ENCODE data around the gene FAM234B.
A peak's percentile ranks its signal among the peaks of the same experiment; 100 is the strongest.

DNA sequence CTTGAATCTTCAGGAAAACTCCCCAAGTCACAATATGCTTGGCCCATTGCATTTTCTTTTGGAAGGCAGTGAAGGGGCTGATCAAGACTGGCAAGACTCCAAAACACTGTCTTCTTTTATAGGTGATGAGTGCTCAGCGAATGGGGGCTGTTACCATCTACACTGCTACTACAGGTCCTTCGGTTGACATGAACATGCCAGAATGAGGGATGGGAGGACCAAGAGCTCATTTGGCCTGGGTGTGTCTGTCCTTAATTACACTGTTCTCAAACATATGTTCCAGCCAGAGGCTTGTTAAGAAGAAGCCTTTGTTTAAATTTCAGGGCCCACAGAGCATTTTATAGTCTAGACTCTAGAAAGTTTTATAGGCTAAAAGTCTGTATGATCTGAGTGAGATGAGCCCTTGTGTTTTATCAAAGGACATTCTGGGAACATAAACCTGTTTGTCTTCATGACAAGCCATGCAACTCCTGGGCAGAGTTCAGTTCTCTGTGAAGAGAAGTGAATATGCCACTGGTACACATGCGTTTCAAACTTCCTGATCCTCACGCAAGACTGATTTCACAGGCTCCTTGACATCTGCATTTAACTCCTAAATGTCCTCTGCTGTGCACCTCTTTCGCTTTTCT lies 4.7 kb upstream of the FAM234B start:
- TF ChIP-seq, protein P1, sequence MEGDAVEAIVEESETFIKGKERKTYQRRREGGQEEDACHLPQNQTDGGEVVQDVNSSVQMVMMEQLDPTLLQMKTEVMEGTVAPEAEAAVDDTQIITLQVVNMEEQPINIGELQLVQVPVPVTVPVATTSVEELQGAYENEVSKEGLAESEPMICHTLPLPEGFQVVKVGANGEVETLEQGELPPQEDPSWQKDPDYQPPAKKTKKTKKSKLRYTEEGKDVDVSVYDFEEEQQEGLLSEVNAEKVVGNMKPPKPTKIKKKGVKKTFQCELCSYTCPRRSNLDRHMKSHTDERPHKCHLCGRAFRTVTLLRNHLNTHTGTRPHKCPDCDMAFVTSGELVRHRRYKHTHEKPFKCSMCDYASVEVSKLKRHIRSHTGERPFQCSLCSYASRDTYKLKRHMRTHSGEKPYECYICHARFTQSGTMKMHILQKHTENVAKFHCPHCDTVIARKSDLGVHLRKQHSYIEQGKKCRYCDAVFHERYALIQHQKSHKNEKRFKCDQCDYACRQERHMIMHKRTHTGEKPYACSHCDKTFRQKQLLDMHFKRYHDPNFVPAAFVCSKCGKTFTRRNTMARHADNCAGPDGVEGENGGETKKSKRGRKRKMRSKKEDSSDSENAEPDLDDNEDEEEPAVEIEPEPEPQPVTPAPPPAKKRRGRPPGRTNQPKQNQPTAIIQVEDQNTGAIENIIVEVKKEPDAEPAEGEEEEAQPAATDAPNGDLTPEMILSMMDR (IDR thresholded peaks at IDR 0.05), result no peak
- TF ChIP-seq POLR2A (IDR thresholded peaks at IDR 0.05), result no peak
- TF ChIP-seq POLR2AphosphoS5 (IDR thresholded peaks at IDR 0.05), result peak in 2 of 3 donors; percentile 34 to 49
